Nephron (organoid): ENCODE results near the gene KRT85.

Experiments
- H3K27ac Mint-ChIP-seq, 3 experiments: 2 replicates each; pipeline ENCODE4 v1.8.0; 2020; ENCODE audit warnings: mixed read lengths in 3 of 3, mild to moderate bottlenecking in 2 of 3, moderate library complexity in 1 of 3
- H3K27me3 Mint-ChIP-seq: 2 replicates; pipeline ENCODE4 v1.8.0; 2021; ENCODE audit warnings: low read depth, mild to moderate bottlenecking, moderate library complexity, mixed read lengths
- H3K36me3 Mint-ChIP-seq: 2 replicates; pipeline ENCODE4 v1.8.0; 2020; ENCODE audit warnings: low read depth, mixed read lengths
- H3K4me1 Mint-ChIP-seq: 2 replicates; pipeline ENCODE4 v1.8.0; 2020; ENCODE audit warnings: mixed read lengths
- H3K4me3 Mint-ChIP-seq, 3 experiments: 2 replicates each; pipeline ENCODE4 v1.8.0; 2020; ENCODE audit warnings: mild to moderate bottlenecking in 3 of 3, mixed read lengths in 3 of 3, moderate library complexity in 2 of 3
- H3K9me3 Mint-ChIP-seq: 2 replicates; pipeline ENCODE4 v1.8.0; 2020; ENCODE audit warnings: mixed read lengths
- TF ChIP-seq, protein P1 (sequence below), 3 experiments: fragments of 200-600 bp; sonication (generic); IDR thresholded peaks; one replicate each; pipeline ENCODE4 v1.5.0; 2021; ENCODE audit warnings: antibody characterized with exemption in 3 of 3; ENCODE audit not compliant: unreplicated experiment in 3 of 3

The KRT85 gene

DNA sequence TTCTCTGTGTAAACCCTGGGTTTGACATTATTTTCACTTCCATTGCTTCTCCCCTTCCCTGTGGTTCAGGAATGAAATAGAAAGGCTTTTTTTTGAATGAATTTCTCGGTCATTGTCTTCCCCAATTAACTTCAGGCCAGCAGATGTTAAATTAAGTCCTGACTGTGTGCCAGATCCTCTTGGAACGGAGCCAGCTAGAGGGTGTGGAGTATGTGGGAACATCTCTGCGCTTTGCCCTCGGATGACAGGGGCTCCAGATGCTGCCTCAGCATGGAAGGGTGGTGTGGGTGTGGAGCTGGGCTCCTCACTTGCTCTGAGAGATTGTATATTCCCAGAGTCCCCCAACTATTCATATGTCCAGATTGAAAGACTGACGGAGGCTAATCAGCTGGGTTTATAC is 13.1 kb downstream of the KRT85 start:
- Mint-ChIP-seq H3K4me3 (no peak overlapping the region), H3K4me1 (peaks cover 18% of the 10 kb centered on the region)
- TF ChIP-seq, protein P1, sequence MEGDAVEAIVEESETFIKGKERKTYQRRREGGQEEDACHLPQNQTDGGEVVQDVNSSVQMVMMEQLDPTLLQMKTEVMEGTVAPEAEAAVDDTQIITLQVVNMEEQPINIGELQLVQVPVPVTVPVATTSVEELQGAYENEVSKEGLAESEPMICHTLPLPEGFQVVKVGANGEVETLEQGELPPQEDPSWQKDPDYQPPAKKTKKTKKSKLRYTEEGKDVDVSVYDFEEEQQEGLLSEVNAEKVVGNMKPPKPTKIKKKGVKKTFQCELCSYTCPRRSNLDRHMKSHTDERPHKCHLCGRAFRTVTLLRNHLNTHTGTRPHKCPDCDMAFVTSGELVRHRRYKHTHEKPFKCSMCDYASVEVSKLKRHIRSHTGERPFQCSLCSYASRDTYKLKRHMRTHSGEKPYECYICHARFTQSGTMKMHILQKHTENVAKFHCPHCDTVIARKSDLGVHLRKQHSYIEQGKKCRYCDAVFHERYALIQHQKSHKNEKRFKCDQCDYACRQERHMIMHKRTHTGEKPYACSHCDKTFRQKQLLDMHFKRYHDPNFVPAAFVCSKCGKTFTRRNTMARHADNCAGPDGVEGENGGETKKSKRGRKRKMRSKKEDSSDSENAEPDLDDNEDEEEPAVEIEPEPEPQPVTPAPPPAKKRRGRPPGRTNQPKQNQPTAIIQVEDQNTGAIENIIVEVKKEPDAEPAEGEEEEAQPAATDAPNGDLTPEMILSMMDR (IDR thresholded peaks at IDR 0.05; ENCODE audit: unreplicated experiment in 3 of 3) = no peak

DNA sequence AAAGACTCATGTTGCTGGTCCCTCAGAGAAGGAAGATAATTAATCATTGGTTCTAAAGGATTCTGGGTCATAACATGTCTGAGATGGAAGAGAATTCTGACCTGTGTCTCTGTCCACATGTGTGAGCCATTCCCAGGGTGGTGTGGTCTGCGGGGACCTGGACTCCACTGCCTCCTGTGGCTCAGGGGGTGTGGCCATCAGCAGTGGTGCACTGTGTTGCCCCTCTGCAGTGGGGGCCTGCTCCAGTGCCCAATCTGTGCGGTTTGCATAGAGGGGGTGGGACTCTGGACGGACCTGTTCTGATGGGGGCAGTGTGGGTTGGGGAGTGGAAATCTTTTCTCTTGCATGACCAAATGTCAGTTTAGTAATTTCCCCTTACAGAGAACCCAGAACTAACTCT is 13.5 kb downstream of the KRT85 start:
- Mint-ChIP-seq H3K4me3 (no peak overlapping the region), H3K9me3 (no peaks in the 10 kb centered on the region), H3K27me3 (peaks cover 22% of the 10 kb centered on the region), H3K4me1 (peaks cover 22% of the 10 kb centered on the region), H3K27ac (no peak overlapping the region), H3K36me3 (no peaks in the 10 kb centered on the region)
- TF ChIP-seq, protein P1 (IDR thresholded peaks at IDR 0.05; ENCODE audit: unreplicated experiment in 3 of 3) = no peak

More for the DNA sequence above, 13.1 kb downstream of the KRT85 start:
- Mint-ChIP-seq H3K9me3 (no peaks in the 10 kb centered on the region), H3K27ac (peak overlapping the region in 1 of 3 experiments; percentile 8), H3K27me3 (peaks cover 22% of the 10 kb centered on the region), H3K36me3 (no peaks in the 10 kb centered on the region)

DNA sequence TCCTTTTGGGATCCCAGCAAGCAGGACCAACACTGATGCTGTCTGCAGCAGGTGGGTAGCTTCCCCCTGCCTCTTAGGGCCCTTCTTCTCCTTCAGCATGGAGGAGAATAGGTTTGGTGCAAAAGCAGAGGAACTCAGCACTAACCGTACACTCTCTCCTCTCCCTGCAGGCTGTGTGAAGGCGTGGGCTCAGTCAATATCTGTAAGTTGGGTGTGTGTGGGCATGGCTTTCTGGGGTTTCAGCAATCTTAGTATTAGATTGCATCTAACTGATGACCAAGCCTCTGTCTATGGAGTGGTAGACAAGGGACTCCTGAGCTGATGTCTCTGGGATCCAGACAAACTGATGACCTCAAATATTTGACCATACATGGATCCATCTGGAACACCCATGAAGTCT is 14.3 kb downstream of the KRT85 start:
- H3K4me3 Mint-ChIP-seq = no peak overlapping the region
- peaks cover 19% of the 10 kb centered on the region for H3K27me3 Mint-ChIP-seq

GRCh38 chr12:52351196-52352059 is 15.9 kb downstream of the KRT85 start:
- TF ChIP-seq, protein P1 (IDR thresholded peaks at IDR 0.05; ENCODE audit: unreplicated experiment in 3 of 3) = no peak
- Mint-ChIP-seq H3K9me3 (no peaks in the 10 kb centered on the region), H3K27ac (no peak overlapping the region), H3K4me3 (no peak overlapping the region), H3K27me3 (peaks cover 14% of the 10 kb centered on the region), H3K4me1 (peaks cover 44% of the 10 kb centered on the region), H3K36me3 (no peaks in the 10 kb centered on the region)

More for the DNA sequence above, 14.3 kb downstream of the KRT85 start:
- H3K27ac Mint-ChIP-seq = no peak overlapping the region
- no peaks in the 10 kb centered on the region for H3K9me3 Mint-ChIP-seq
- TF ChIP-seq, protein P1 (IDR thresholded peaks at IDR 0.05; ENCODE audit: unreplicated experiment in 3 of 3) = no peak
- no peaks in the 10 kb centered on the region for H3K36me3 Mint-ChIP-seq
- peaks cover 30% of the 10 kb centered on the region for H3K4me1 Mint-ChIP-seq

DNA sequence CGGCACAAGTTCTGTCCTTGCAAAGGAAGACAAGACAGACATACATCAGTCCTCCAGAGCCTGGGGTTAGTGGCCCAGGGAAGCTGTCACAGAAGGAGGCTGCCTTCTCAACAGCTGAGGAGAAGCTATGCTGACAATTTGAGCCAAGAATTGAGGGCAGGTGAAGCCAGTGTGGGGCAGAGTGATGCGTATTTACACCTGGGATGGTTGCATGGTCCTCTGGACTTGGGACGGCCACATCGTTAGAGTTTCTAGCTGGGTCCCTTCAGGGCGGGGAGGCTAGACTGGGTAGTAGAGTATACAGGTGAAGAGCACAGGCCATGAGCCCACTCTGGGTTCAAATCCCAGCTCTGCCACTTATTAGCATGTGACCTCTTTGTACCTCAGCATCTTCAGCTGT is 16.5 kb downstream of the KRT85 start:
- Mint-ChIP-seq H3K4me3 (no peak overlapping the region), H3K27ac (no peak overlapping the region), H3K9me3 (no peaks in the 10 kb centered on the region), H3K4me1 (peaks cover 46% of the 10 kb centered on the region), H3K27me3 (peaks cover 14% of the 10 kb centered on the region), H3K36me3 (no peaks in the 10 kb centered on the region)
- TF ChIP-seq, protein P1 (IDR thresholded peaks at IDR 0.05; ENCODE audit: unreplicated experiment in 3 of 3) = no peak
